ENCODE results near the gene BANK1.
A peak's percentile ranks its signal among the peaks of the same experiment; 100 is the strongest.

The BANK1 gene

GRCh38 chr4:101972791-101973190 is 182.3 kb downstream of the BANK1 start:
- H3K4me1 ChIP-seq (ENCODE audit: control insufficient read depth, insufficient read depth, low read depth, low read length) = no peaks in the 10 kb centered on the region
- no peak overlapping the region for H3K9ac ChIP-seq (ENCODE audit: low read length)
- no peak overlapping the region for H2BK120ac ChIP-seq (ENCODE audit: low read depth, low read length)
- H3K27me3 ChIP-seq (ENCODE audit: control insufficient read depth in 1 of 2, insufficient read depth in 1 of 2, low read length in 2 of 2) = no peaks in the 10 kb centered on the region
- no peak overlapping the region for H2BK15ac ChIP-seq (ENCODE audit: low read depth, poor library complexity, severe bottlenecking)
- H3K4me2 ChIP-seq (ENCODE audit: low read length, poor library complexity, severe bottlenecking) = no peak overlapping the region
- WGBS = no CpG with 5 or more reads among the region's 2 CpGs
- H3K14ac ChIP-seq (ENCODE audit: low read length in 2 of 2) = no peak overlapping the region
- no peaks in the 10 kb centered on the region for H3K36me3 ChIP-seq (ENCODE audit: control insufficient read depth in 1 of 2, insufficient read depth in 2 of 2, low read depth in 1 of 2, low read length in 2 of 2)
- no peaks in the 10 kb centered on the region for H3K79me1 ChIP-seq (replicated peaks; ENCODE audit: low read length, poor library complexity, severe bottlenecking)
- H3K9me3 ChIP-seq (ENCODE audit: control insufficient read depth, low read length) = no peaks in the 10 kb centered on the region
- no peak overlapping the region for H3K27ac ChIP-seq (ENCODE audit: low read length, poor library complexity, severe bottlenecking)
- no peak overlapping the region for H3K4me3 ChIP-seq (ENCODE audit: insufficient read depth in 1 of 2, low read depth in 1 of 2, low read length in 2 of 2)
- no peak overlapping the region for H2AFZ ChIP-seq (ENCODE audit: low read depth, low read length)
- H2AK5ac ChIP-seq (ENCODE audit: low read length, severe bottlenecking) = no peak overlapping the region
- no peak overlapping the region for H4K91ac ChIP-seq (ENCODE audit: low read length)
- H4K8ac ChIP-seq (ENCODE audit: low read length) = no peak overlapping the region
- no peak for DNase-seq
- H3K23ac ChIP-seq (ENCODE audit: low read length in 2 of 2) = no peak overlapping the region
- H3K18ac ChIP-seq (ENCODE audit: low read depth in 1 of 2, low read length in 2 of 2) = no peak overlapping the region
- no peak overlapping the region for H3K4ac ChIP-seq (ENCODE audit: low read depth in 1 of 2, low read length in 2 of 2)
- H2BK5ac ChIP-seq (ENCODE audit: low read depth, low read length, poor library complexity, severe bottlenecking) = no peak overlapping the region
- peak overlapping the region in 1 of 2 experiments; percentile 77 for H2BK12ac ChIP-seq (ENCODE audit: low read length in 2 of 2)

DNA sequence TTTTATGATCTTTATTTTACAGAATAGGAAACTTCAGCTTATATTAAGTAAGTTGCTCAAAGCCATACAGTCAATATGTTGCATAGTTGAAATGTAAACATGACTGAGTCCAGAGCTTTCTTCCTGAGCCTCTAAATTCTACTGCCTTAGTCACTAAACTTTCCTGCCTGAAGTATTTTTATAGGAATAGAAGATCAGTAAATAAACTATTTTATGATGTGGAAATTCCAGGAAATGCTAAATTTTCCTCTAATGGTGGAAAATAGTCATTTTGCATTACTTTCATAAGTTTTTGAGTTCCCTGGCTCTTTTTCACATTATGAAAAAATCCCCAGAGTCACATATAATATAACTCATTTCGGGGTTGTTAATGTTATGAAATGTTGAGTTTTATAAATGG is 182.8 kb downstream of the BANK1 start:
- Histone ChIP-seq H4K91ac (ENCODE audit: low read length) (no peak overlapping the region), H4K8ac (ENCODE audit: low read length) (no peak overlapping the region), H2BK15ac (ENCODE audit: low read depth, poor library complexity, severe bottlenecking) (no peak overlapping the region), H3K9me3 (ENCODE audit: control insufficient read depth, low read length) (no peaks in the 10 kb centered on the region), H3K14ac (ENCODE audit: low read length in 2 of 2) (no peak overlapping the region), H2AK5ac (ENCODE audit: low read length, severe bottlenecking) (no peak overlapping the region), H3K23ac (ENCODE audit: low read length in 2 of 2) (no peak overlapping the region), H3K18ac (ENCODE audit: low read depth in 1 of 2, low read length in 2 of 2) (no peak overlapping the region), H3K27me3 (ENCODE audit: control insufficient read depth in 1 of 2, insufficient read depth in 1 of 2, low read length in 2 of 2) (no peaks in the 10 kb centered on the region), H3K4me2 (ENCODE audit: low read length, poor library complexity, severe bottlenecking) (no peak overlapping the region), H2BK120ac (ENCODE audit: low read depth, low read length) (no peak overlapping the region), H2AFZ (ENCODE audit: low read depth, low read length) (no peak overlapping the region), H3K36me3 (ENCODE audit: control insufficient read depth in 1 of 2, insufficient read depth in 2 of 2, low read depth in 1 of 2, low read length in 2 of 2) (no peaks in the 10 kb centered on the region), H2BK12ac (ENCODE audit: low read length in 2 of 2) (no peak overlapping the region), H3K4me3 (ENCODE audit: insufficient read depth in 1 of 2, low read depth in 1 of 2, low read length in 2 of 2) (no peak overlapping the region), H3K4me1 (ENCODE audit: control insufficient read depth, insufficient read depth, low read depth, low read length) (no peaks in the 10 kb centered on the region), H3K4ac (ENCODE audit: low read depth in 1 of 2, low read length in 2 of 2) (no peak overlapping the region), H3K9ac (ENCODE audit: low read length) (peak overlapping the region; percentile 16), H3K27ac (ENCODE audit: low read length, poor library complexity, severe bottlenecking) (no peak overlapping the region), H2BK5ac (ENCODE audit: low read depth, low read length, poor library complexity, severe bottlenecking) (no peak overlapping the region), H3K79me1 (replicated peaks; ENCODE audit: low read length, poor library complexity, severe bottlenecking) (no peaks in the 10 kb centered on the region)
- DNase-seq = peak; percentile 63
- no CpG with 5 or more reads among the region's 1 CpG for WGBS

DNA sequence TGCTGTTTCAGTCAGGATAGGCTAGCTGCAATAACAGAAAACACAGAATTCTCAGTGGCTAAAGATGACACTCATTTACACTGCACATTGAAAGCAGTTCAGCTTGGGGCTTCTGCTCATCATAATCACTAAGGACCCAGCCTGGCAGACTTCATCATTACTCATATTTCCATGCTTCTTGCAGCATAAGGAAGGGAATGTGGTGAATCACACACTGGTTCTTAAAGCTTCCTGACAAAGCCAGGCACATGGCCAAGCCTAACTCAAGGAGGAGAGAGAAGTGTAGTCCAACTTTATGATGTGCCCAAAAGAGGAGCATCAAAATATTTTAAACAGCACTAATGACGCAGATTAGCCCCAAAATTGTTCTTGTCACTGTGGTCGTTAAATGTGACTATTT is 186.5 kb downstream of the BANK1 start:
- no peak overlapping the region for H2BK15ac ChIP-seq (ENCODE audit: low read depth, poor library complexity, severe bottlenecking)
- no peak overlapping the region for H4K8ac ChIP-seq (ENCODE audit: low read length)
- H3K4me1 ChIP-seq (ENCODE audit: control insufficient read depth, insufficient read depth, low read depth, low read length) = no peaks in the 10 kb centered on the region
- H3K4me3 ChIP-seq (ENCODE audit: insufficient read depth in 1 of 2, low read depth in 1 of 2, low read length in 2 of 2) = no peak overlapping the region
- no peak overlapping the region for H3K18ac ChIP-seq (ENCODE audit: low read depth in 1 of 2, low read length in 2 of 2)
- H3K36me3 ChIP-seq (ENCODE audit: control insufficient read depth in 1 of 2, insufficient read depth in 2 of 2, low read depth in 1 of 2, low read length in 2 of 2) = no peaks in the 10 kb centered on the region
- peak overlapping the region; percentile 13 for H3K9ac ChIP-seq (ENCODE audit: low read length)
- no peaks in the 10 kb centered on the region for H3K27me3 ChIP-seq (ENCODE audit: control insufficient read depth in 1 of 2, insufficient read depth in 1 of 2, low read length in 2 of 2)
- no peak overlapping the region for H2AFZ ChIP-seq (ENCODE audit: low read depth, low read length)
- no peak overlapping the region for H3K14ac ChIP-seq (ENCODE audit: low read length in 2 of 2)
- no peak overlapping the region for H3K4ac ChIP-seq (ENCODE audit: low read depth in 1 of 2, low read length in 2 of 2)
- WGBS = no CpG with 5 or more reads among the region's 2 CpGs
- no peak overlapping the region for H2AK5ac ChIP-seq (ENCODE audit: low read length, severe bottlenecking)
- no peaks in the 10 kb centered on the region for H3K79me1 ChIP-seq (replicated peaks; ENCODE audit: low read length, poor library complexity, severe bottlenecking)
- H2BK12ac ChIP-seq (ENCODE audit: low read length in 2 of 2) = no peak overlapping the region
- H2BK120ac ChIP-seq (ENCODE audit: low read depth, low read length) = no peak overlapping the region
- H3K27ac ChIP-seq (ENCODE audit: low read length, poor library complexity, severe bottlenecking) = no peak overlapping the region
- H4K91ac ChIP-seq (ENCODE audit: low read length) = no peak overlapping the region
- no peak overlapping the region for H3K4me2 ChIP-seq (ENCODE audit: low read length, poor library complexity, severe bottlenecking)
- H3K9me3 ChIP-seq (ENCODE audit: control insufficient read depth, low read length) = no peaks in the 10 kb centered on the region
- H3K23ac ChIP-seq (ENCODE audit: low read length in 2 of 2) = no peak overlapping the region
- peak; percentile 89 for DNase-seq
- H2BK5ac ChIP-seq (ENCODE audit: low read depth, low read length, poor library complexity, severe bottlenecking) = no peak overlapping the region

DNA sequence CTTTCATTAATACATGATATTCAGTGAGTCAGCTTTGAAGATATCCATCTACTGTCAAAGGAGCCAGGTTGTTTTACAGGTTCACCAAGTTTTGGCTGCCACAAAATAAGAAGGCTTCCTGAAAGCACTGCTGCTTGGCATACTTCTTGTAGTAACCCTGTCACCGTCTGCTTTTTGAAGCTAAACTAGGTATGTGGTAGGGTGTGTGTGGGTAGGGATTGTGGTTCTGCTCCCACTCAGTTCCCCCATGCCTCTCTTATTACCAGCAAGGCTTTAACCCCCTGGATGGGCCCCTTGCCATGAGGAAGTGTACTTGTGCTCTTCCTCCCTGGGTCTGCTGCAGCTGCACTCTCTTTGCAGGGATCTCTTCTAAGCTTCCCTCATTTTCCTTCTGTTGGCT is 191.2 kb downstream of the BANK1 start:
- Histone ChIP-seq H3K4me1 (ENCODE audit: control insufficient read depth, insufficient read depth, low read depth, low read length) (no peaks in the 10 kb centered on the region), H3K23ac (ENCODE audit: low read length in 2 of 2) (no peak overlapping the region), H3K9ac (ENCODE audit: low read length) (no peak overlapping the region), H3K36me3 (ENCODE audit: control insufficient read depth in 1 of 2, insufficient read depth in 2 of 2, low read depth in 1 of 2, low read length in 2 of 2) (no peaks in the 10 kb centered on the region), H3K4me2 (ENCODE audit: low read length, poor library complexity, severe bottlenecking) (no peak overlapping the region), H3K9me3 (ENCODE audit: control insufficient read depth, low read length) (peaks cover 6% of the 10 kb centered on the region), H3K4ac (ENCODE audit: low read depth in 1 of 2, low read length in 2 of 2) (no peak overlapping the region), H3K27me3 (ENCODE audit: control insufficient read depth in 1 of 2, insufficient read depth in 1 of 2, low read length in 2 of 2) (no peaks in the 10 kb centered on the region), H3K14ac (ENCODE audit: low read length in 2 of 2) (no peak overlapping the region), H3K18ac (ENCODE audit: low read depth in 1 of 2, low read length in 2 of 2) (no peak overlapping the region), H3K4me3 (ENCODE audit: insufficient read depth in 1 of 2, low read depth in 1 of 2, low read length in 2 of 2) (no peak overlapping the region), H3K79me1 (replicated peaks; ENCODE audit: low read length, poor library complexity, severe bottlenecking) (no peaks in the 10 kb centered on the region), H3K27ac (ENCODE audit: low read length, poor library complexity, severe bottlenecking) (no peak overlapping the region), H2BK12ac (ENCODE audit: low read length in 2 of 2) (peak overlapping the region in 1 of 2 experiments; percentile 66), H2AK5ac (ENCODE audit: low read length, severe bottlenecking) (no peak overlapping the region), H4K91ac (ENCODE audit: low read length) (no peak overlapping the region), H2BK120ac (ENCODE audit: low read depth, low read length) (no peak overlapping the region), H4K8ac (ENCODE audit: low read length) (no peak overlapping the region), H2BK5ac (ENCODE audit: low read depth, low read length, poor library complexity, severe bottlenecking) (no peak overlapping the region), H2BK15ac (ENCODE audit: low read depth, poor library complexity, severe bottlenecking) (no peak overlapping the region), H2AFZ (ENCODE audit: low read depth, low read length) (no peak overlapping the region)
- no peak for DNase-seq
- WGBS = 89% methylated on average over 1 of the region's 1 CpG

Data from mesenchymal stem cell (in vitro differentiated cells and primary cell).